Lower lobe of right lung (tissue), 2 donors: ENCODE measurements around the gene SGMS1. TPM values are rescaled to one million over a fixed set of nuclear protein-coding genes. Genes with fewer than 3 reads are reported as not detected.

Source experiments
- ATAC-seq, 2 donors: fragments of 200-7000 bp; cut with Tn5 transposase; one replicate each; pipeline ENCODE4 v1.9.1; 2020 to 2022; ENCODE audit warnings: mild to moderate bottlenecking in 2 of 2, moderate library complexity in 2 of 2
- DNase-seq: peaks from one replicate; pipeline ENCODE4 v3.0.0-alpha.2; 2020
- H3K27ac ChIP-seq: fragments of 200-600 bp; one replicate; pipeline ENCODE4 v1.8.0; 2022
- H3K27me3 ChIP-seq: fragments of 200-600 bp; one replicate; pipeline ENCODE4 v1.8.0; 2022; ENCODE audit warnings: low read depth
- H3K36me3 ChIP-seq: fragments of 200-600 bp; one replicate; pipeline ENCODE4 v1.8.0; 2022; ENCODE audit warnings: mild to moderate bottlenecking
- H3K4me1 ChIP-seq: fragments of 200-600 bp; one replicate; pipeline ENCODE4 v1.8.0; 2022
- H3K4me3 ChIP-seq: fragments of 200-600 bp; one replicate; pipeline ENCODE4 v1.8.0; 2022; ENCODE audit warnings: mild to moderate bottlenecking
- H3K9me3 ChIP-seq: fragments of 200-600 bp; one replicate; pipeline ENCODE4 v1.8.0; 2022
- CTCF ChIP-seq: fragments of 200-600 bp; IDR thresholded peaks from one replicate; pipeline ENCODE4 v1.8.0; 2022; ENCODE audit warnings: antibody characterized with exemption, mild to moderate bottlenecking
- intact Hi-C: fragments of 100-400 bp; cut with DNase I; formaldehyde crosslinking; loops from one replicate; pipeline ENCODE4 v1.11.0; 2022
- total RNA-seq: library from RNA; stranded (reverse); fragmentation: NEBNext Ultra II Directional; extraction: Animal tissue kit (Norgen Biotek cat#: 25700); gene quantifications from one replicate; pipeline ENCODE4 v1.2.1, GENCODE V29; 2021
- donor health status: DM: no; HTN: yes; CAD: no; lungs with severe emphysema.

Gene SGMS1
- total RNA-seq, 1 donor from 2014 or later = 72.3 TPM

- intact Hi-C loops = no loop called here
- Histone ChIP-seq H3K4me1 (peaks cover 8% of the 10 kb centered on the region), H3K27me3 (no peaks in the 10 kb centered on the region), H3K36me3 (no peaks in the 10 kb centered on the region), H3K27ac (no peak overlapping the region), H3K9me3 (no peaks in the 10 kb centered on the region), H3K4me3 (no peak overlapping the region)
- no peak for DNase-seq
- TF ChIP-seq CTCF = no peak
- ATAC-seq = no peak
Measured at GRCh38 chr10:50286996-50287803, 336.6 kb downstream of the SGMS1 start.

GRCh38 chr10:50286517-50286916 lies 337.2 kb downstream of the SGMS1 start:
- H3K36me3 ChIP-seq = no peaks in the 10 kb centered on the region
- no peak overlapping the region for H3K27ac ChIP-seq
- no peaks in the 10 kb centered on the region for H3K9me3 ChIP-seq
- ATAC-seq = no peak
- peaks cover 8% of the 10 kb centered on the region for H3K4me1 ChIP-seq
- no peak for DNase-seq
- no peak overlapping the region for H3K4me3 ChIP-seq
- TF ChIP-seq CTCF = no peak
- intact Hi-C loops = no loop called here
- H3K27me3 ChIP-seq = no peaks in the 10 kb centered on the region

GRCh38 chr10:50281967-50282522 lies 341.7 kb downstream of the SGMS1 start:
- H3K4me3 ChIP-seq = no peak overlapping the region
- no peak for TF ChIP-seq CTCF
- ATAC-seq (no peak), DNase-seq (no peak)
- no peaks in the 10 kb centered on the region for H3K36me3 ChIP-seq
- peaks cover 3% of the 10 kb centered on the region for H3K4me1 ChIP-seq
- intact Hi-C loops = no loop called here
- no peak overlapping the region for H3K27ac ChIP-seq
- no peaks in the 10 kb centered on the region for H3K27me3 ChIP-seq
- H3K9me3 ChIP-seq = no peaks in the 10 kb centered on the region

GRCh38 chr10:50281210-50281966 lies 342.4 kb downstream of the SGMS1 start:
- Histone ChIP-seq H3K4me3 (no peak overlapping the region), H3K9me3 (no peaks in the 10 kb centered on the region), H3K27ac (no peak overlapping the region), H3K36me3 (no peaks in the 10 kb centered on the region), H3K4me1 (no peaks in the 10 kb centered on the region), H3K27me3 (no peaks in the 10 kb centered on the region)
- no peak for TF ChIP-seq CTCF
- ATAC-seq (no peak), DNase-seq (no peak)
- intact Hi-C loops = no loop called here

GRCh38 chr10:50280049-50280841 lies 343.5 kb downstream of the SGMS1 start:
- no peak for TF ChIP-seq CTCF
- no peaks in the 10 kb centered on the region for H3K4me1 ChIP-seq
- H3K4me3 ChIP-seq = no peak overlapping the region
- no peaks in the 10 kb centered on the region for H3K9me3 ChIP-seq
- H3K36me3 ChIP-seq = no peaks in the 10 kb centered on the region
- ATAC-seq (no peak), DNase-seq (no peak)
- intact Hi-C loops = no loop called here
- no peaks in the 10 kb centered on the region for H3K27me3 ChIP-seq
- no peak overlapping the region for H3K27ac ChIP-seq
